Endothelial cell of umbilical vein (primary cell): ENCODE measurements around the gene CHM. TPM values are rescaled to one million over a fixed set of nuclear protein-coding genes. Genes with fewer than 3 reads are reported as not detected.

Experiments
- BruUV-seq: library from RNA; stranded (reverse); fragments of 400-500 nt; replicated peaks from 2 replicates; lab custom pipeline; 2021; lab: Mats Ljungman, UMichigan
- CTCF ChIA-PET: fragments of 300-600, 350-600 bp; sonication (Branson Sonifier 250); formaldehyde crosslinking; loops from one replicate; lab custom pipeline; 2021; ENCODE audit warnings: antibody characterized with exemption, inconsistent platforms; lab: Charles Lee
- POLR2A ChIA-PET: fragments of 300-600, 350-600 bp; sonication (Branson Sonifier 250); formaldehyde crosslinking; loops from one replicate; lab custom pipeline; 2021; ENCODE audit warnings: antibody characterized with exemption, inconsistent platforms; lab: Charles Lee
- DNase-seq: peaks from one replicate; pipeline ENCODE4 v3.0.0-alpha.2; 2011; ENCODE audit warnings: low read depth, low spot score
- FAIRE-seq: peaks from 2 replicates; lab custom pipeline; 2011; peaks lifted over from hg19 to GRCh38; lab: Jason Lieb, UNC
- H2AFZ ChIP-seq: 2 replicates; pipeline ENCODE4 v1.6.0; 2012; ENCODE audit warnings: low read depth, low read length, control low read depth, inconsistent platforms
- H3K27ac ChIP-seq: 2 replicates; pipeline ENCODE4 v1.5.1; 2011; ENCODE audit warnings: low read depth, mild to moderate bottlenecking, control low read depth, low read length, moderate library complexity; ENCODE audit not compliant: insufficient read depth
- H3K27me3 ChIP-seq, 2 experiments: 2 replicates each; pipeline versions ENCODE4 v1.6.0 to v1.6.1; 2011; ENCODE audit warnings: low read length in 2 of 2, mixed read lengths in 1 of 2; ENCODE audit not compliant: control insufficient read depth in 2 of 2, insufficient read depth in 2 of 2
- H3K36me3 ChIP-seq, 2 experiments: 2 replicates in 1 of 2; 3 replicates in 1 of 2; pipeline ENCODE4 v1.5.1; 2011; ENCODE audit warnings: low read length in 2 of 2, mild to moderate bottlenecking in 1 of 2, moderate library complexity in 1 of 2; ENCODE audit not compliant: control insufficient read depth in 2 of 2, insufficient read depth in 2 of 2; ENCODE audit errors: extremely low read depth in 1 of 2
- H3K4me1 ChIP-seq: 3 replicates; pipeline ENCODE4 v1.5.1; 2011; ENCODE audit warnings: mild to moderate bottlenecking, low read length; ENCODE audit not compliant: control insufficient read depth, insufficient read depth; ENCODE audit errors: extremely low read depth
- H3K4me2 ChIP-seq: 2 replicates; pipeline ENCODE4 v1.6.1; 2011; ENCODE audit warnings: low read length, control low read depth, mixed read lengths; ENCODE audit not compliant: insufficient read depth
- H3K4me3 ChIP-seq, 3 experiments: fragments of 200-600 bp in 1 of 3; sonication (generic), shearing (Covaris generic) in 1 of 3; replicated peaks in 1 of 3; 2 replicates each; pipeline ENCODE4 v1.5.1; 2011 to 2016; ENCODE audit warnings: control low read depth in 3 of 3, low read length in 3 of 3, mild to moderate bottlenecking in 2 of 3, inconsistent platforms in 1 of 3, low read depth in 1 of 3, moderate library complexity in 1 of 3; ENCODE audit not compliant: insufficient read depth in 1 of 3
- H3K79me2 ChIP-seq: 2 replicates; pipeline ENCODE4 v1.6.0; 2012; ENCODE audit warnings: low read length, inconsistent platforms; ENCODE audit not compliant: control insufficient read depth, insufficient read depth
- H3K9ac ChIP-seq: replicated peaks from 2 replicates; pipeline ENCODE3; 2011; ENCODE audit warnings: low read length, control low read depth; ENCODE audit not compliant: insufficient read depth; ENCODE audit errors: extremely low read depth
- H3K9me1 ChIP-seq: replicated peaks from 3 replicates; pipeline ENCODE4 v1.6.0; 2011; ENCODE audit warnings: mild to moderate bottlenecking, low read length; ENCODE audit not compliant: control insufficient read depth, insufficient read depth; ENCODE audit errors: extremely low read depth
- H3K9me3 ChIP-seq: replicated peaks from 2 replicates; pipeline ENCODE4 v1.5.1; 2012; ENCODE audit warnings: low read length, inconsistent platforms; ENCODE audit not compliant: control insufficient read depth, insufficient read depth
- H4K20me1 ChIP-seq: replicated peaks from 2 replicates; pipeline ENCODE3; 2011; ENCODE audit warnings: mild to moderate bottlenecking, low read length; ENCODE audit not compliant: control insufficient read depth, insufficient read depth; ENCODE audit errors: extremely low read depth
- EZH2 ChIP-seq: IDR thresholded peaks from 2 replicates; pipeline ENCODE4 v1.6.1; 2012; ENCODE audit warnings: borderline replicate concordance, low read depth, mild to moderate bottlenecking, moderate library complexity, low read length, inconsistent platforms; ENCODE audit not compliant: severe bottlenecking
- FOS ChIP-seq: IDR thresholded peaks from 2 replicates; pipeline ENCODE4 v1.6.1; 2011; ENCODE audit warnings: mild to moderate bottlenecking, low read length, moderate library complexity, borderline replicate concordance; ENCODE audit not compliant: insufficient read depth
- GATA2 ChIP-seq: IDR thresholded peaks from 2 replicates; pipeline ENCODE4 v1.7.0; 2011; ENCODE audit warnings: low read depth, mild to moderate bottlenecking, moderate library complexity, mixed read lengths, low read length; ENCODE audit not compliant: insufficient read length, insufficient read depth
- JUN ChIP-seq: IDR thresholded peaks from 2 replicates; pipeline ENCODE4 v1.6.1; 2011; ENCODE audit warnings: borderline replicate concordance, low read depth; ENCODE audit not compliant: insufficient read length, insufficient read depth
- MAX ChIP-seq: IDR thresholded peaks from 2 replicates; pipeline ENCODE4 v1.6.1; 2011; ENCODE audit not compliant: insufficient read depth, insufficient read length
- MYC ChIP-seq: IDR thresholded peaks from one replicate; pipeline ENCODE4 v1.6.1; 2011; ENCODE audit warnings: mild to moderate bottlenecking, low read depth, low read length
- POLR2A ChIP-seq: IDR thresholded peaks from 2 replicates; pipeline ENCODE4 v1.6.1; 2012; ENCODE audit warnings: low read depth, mild to moderate bottlenecking, control low read depth, low read length
- POLR2AphosphoS5 ChIP-seq: IDR thresholded peaks from 2 replicates; pipeline ENCODE4 v1.6.1; 2012; ENCODE audit warnings: low read depth, mild to moderate bottlenecking, control low read depth, low read length, moderate library complexity; ENCODE audit not compliant: insufficient read depth
- dilution Hi-C: fragments of 300-500 bp; cut with MboI; formaldehyde crosslinking; loops from one replicate; pipeline ENCODE4 v1.15.0; 2019; ENCODE audit warnings: low sequenced_read_pairs; ENCODE audit not compliant: extremely low pct_ligation_motif_present
- intact Hi-C: fragments of 100-400 bp; cut with micrococcal nuclease; formaldehyde crosslinking; loops from one replicate; pipeline ENCODE4 v1.10.0; 2022
- microRNA counts: library from miRNA; unstranded; fragments of <30 nt; microRNA quantifications from one replicate; lab custom pipeline; 2016
- microRNA-seq: library from miRNA; unstranded; fragments of <30 nt; microRNA quantifications from one replicate; pipeline ENCODE4 v1.2.0, GENCODE V29; 2021; ENCODE audit warnings: borderline number of aligned reads, borderline replicate concordance
- polyA plus RNA-seq, 4 experiments: library from polyadenylated mRNA; depleted of rRNA in 3 of 4; stranded (reverse) in 3 of 4; unstranded in 1 of 4; fragments of >200 nt; gene quantifications; 2 replicates each; pipeline versions ENCODE4 v1.2.1 to v1.2.3, GENCODE V29; 2011 to 2012; ENCODE audit warnings: missing spikeins in 1 of 4
- small RNA-seq: library from RNA; depleted of rRNA; stranded (forward); fragments of <200 nt; gene quantifications from one replicate; pipeline ENCODE3, GENCODE V24; 2012; ENCODE audit warnings: low replicate concordance, low read depth; ENCODE audit not compliant: insufficient read depth, insufficient read length
- total RNA-seq: library from RNA; stranded (reverse); gene quantifications from 2 replicates; pipeline ENCODE4 v1.2.3, GENCODE V29; 2021
- TF ChIP-seq, protein P1 (sequence below), 2 donors: IDR thresholded peaks; 1 replicate in 1 of 2; 2 replicates in 1 of 2; pipeline ENCODE4 v1.5.1; 2011; ENCODE audit warnings: low read length in 2 of 2, mild to moderate bottlenecking in 2 of 2, moderate library complexity in 2 of 2, control low read depth in 1 of 2, inconsistent platforms in 1 of 2, low read depth in 1 of 2; ENCODE audit not compliant: insufficient read depth in 1 of 2; ENCODE audit errors: extremely low read depth in 1 of 2

CHM gene
- total and polyA plus RNA-seq, 2 donors (not counting 3 experiments of a cell fraction or from before 2014, with no cell fraction given): 10.5 to 18.4 TPM

- intact Hi-C loops: no loop called here
- no peak overlapping the region for H3K4me3 ChIP-seq
- H3K36me3 ChIP-seq: no peaks in the 10 kb centered on the region
- H3K79me2 ChIP-seq: no peaks in the 10 kb centered on the region
- ChIA-PET CTCF (no interaction called here), POLR2A (no interaction called here)
- H3K27me3 ChIP-seq: no peaks in the 10 kb centered on the region
- H3K4me2 ChIP-seq: no peak overlapping the region
- FAIRE-seq: no peak
- no peaks in the 10 kb centered on the region for H3K9me3 ChIP-seq
- no peaks in the 10 kb centered on the region for H3K9me1 ChIP-seq
- H3K9ac ChIP-seq: no peak overlapping the region
- no peaks in the 10 kb centered on the region for H3K4me1 ChIP-seq
- H2AFZ ChIP-seq: no peak overlapping the region
- no peak for DNase-seq
- BruUV-seq: no TSS peak
- no peak for TF ChIP-seq MAX
- TF ChIP-seq, protein P1, sequence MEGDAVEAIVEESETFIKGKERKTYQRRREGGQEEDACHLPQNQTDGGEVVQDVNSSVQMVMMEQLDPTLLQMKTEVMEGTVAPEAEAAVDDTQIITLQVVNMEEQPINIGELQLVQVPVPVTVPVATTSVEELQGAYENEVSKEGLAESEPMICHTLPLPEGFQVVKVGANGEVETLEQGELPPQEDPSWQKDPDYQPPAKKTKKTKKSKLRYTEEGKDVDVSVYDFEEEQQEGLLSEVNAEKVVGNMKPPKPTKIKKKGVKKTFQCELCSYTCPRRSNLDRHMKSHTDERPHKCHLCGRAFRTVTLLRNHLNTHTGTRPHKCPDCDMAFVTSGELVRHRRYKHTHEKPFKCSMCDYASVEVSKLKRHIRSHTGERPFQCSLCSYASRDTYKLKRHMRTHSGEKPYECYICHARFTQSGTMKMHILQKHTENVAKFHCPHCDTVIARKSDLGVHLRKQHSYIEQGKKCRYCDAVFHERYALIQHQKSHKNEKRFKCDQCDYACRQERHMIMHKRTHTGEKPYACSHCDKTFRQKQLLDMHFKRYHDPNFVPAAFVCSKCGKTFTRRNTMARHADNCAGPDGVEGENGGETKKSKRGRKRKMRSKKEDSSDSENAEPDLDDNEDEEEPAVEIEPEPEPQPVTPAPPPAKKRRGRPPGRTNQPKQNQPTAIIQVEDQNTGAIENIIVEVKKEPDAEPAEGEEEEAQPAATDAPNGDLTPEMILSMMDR (IDR thresholded peaks at IDR 0.05; ENCODE audit: extremely low read depth in 1 of 2, insufficient read depth in 1 of 2, low read depth in 1 of 2, low read length in 2 of 2): no peak
- TF ChIP-seq POLR2AphosphoS5: no peak
- TF ChIP-seq POLR2A: no peak
- no peak for TF ChIP-seq MYC
- no peak for TF ChIP-seq GATA2
- no peak for TF ChIP-seq JUN
- TF ChIP-seq EZH2: no peak
- no peak for TF ChIP-seq FOS
- dilution Hi-C loops: no loop called here
- no peak overlapping the region for H3K27ac ChIP-seq
- H4K20me1 ChIP-seq: no peaks in the 10 kb centered on the region
These were observed 232.1 kb downstream of the CHM start for GRCh38 chrX:85815203-85815751.

MicroRNAs within 50 kb of the gene (microRNA counts, 767-probe panel; counts per million panel counts)
- microRNA hsa-miR-1321 (lab: Ali Mortazavi, UCI) (723 counts per million, percentile 96 among the panel's probes with 10 or more counts), microRNA hsa-miR-361-3p (lab: Ali Mortazavi, UCI) (723 counts per million, percentile 96 among the panel's probes with 10 or more counts), microRNA hsa-miR-361-5p (lab: Ali Mortazavi, UCI) (723 counts per million, percentile 96 among the panel's probes with 10 or more counts)

Small RNA genes lying within 50 kb of the gene (microRNA-seq; reads per million reads assigned to microRNA genes)
- gene MIR1321: not detected
- 2,341 reads per million, percentile 90 among the genes with 10 or more reads in this experiment for gene MIR361

Small RNA genes lying within 50 kb of the gene (small RNA-seq; reads per million reads assigned to genes)
- not detected for gene AL022401.1
- 18.4 reads per million, percentile 77 among the genes with 10 or more reads in this experiment for gene MIR361
- not detected for gene NDUFA5P7
- not detected for gene RF00019

Other genes with a start within 250 kb of the CHM start
- gene DACH2, start 100.9 kb upstream of the CHM start, total RNA-seq: not detected in 2 replicates
- not detected in 2 replicates for gene DACH2, start 100.9 kb upstream of the CHM start, polyA plus RNA-seq